ENCODE data around the gene ZNF385C.
"Not testable (repeated sequence)": the region's sequence is repeated elsewhere in the genome, so short reads cannot be mapped to it uniquely, and the experiment has no call there.

The ZNF385C gene

DNA sequence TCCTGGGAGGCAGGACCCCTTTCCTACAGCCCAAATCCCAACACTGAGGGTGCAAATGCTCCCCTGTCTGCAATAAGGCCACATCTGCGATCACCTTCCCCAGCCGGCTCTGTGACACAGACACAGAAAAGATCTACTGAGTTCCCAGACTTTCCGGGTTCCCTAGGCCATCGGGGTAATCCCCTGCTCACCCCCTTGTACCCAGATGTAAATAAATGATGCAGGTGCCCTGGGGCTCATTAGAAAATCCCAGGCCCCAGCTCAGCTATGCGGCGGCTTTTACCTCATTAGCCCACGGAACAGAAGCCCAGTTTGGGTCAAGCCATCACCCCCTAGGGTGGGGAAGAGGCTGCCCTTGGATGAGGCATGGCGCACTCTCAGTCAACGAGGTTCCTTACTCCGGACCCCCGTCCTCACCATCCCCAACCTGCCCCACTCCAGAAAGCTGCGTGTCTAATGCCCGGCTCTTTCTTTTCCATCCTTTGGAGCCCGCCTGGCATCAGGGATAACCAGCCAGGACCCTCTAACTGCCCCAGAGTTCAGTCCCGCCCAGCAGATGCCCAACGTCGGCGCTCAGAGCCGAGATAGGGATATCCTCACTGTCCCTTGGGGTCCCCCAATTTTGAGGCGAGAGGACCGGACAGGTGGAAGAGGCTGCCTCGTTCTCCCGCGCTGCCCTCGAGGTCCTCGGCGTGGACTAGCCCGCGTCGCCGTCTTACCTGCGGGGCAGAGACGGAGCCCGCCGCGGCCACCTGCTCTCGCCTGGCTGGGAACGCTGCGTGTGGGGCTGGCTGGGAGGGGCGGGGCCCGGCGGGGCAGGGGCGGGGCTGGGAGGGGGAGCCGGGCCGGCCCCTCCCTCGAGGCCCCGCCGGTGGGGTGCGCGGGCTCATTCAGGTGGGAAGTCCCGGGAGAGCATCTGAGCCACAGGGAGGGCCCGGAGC lies at the start of gene ZNF385C:
TSS of gene ZNF385C (minus strand) at position 783 of the 941 bp plus-strand sequence. CDS start 35,417 bp downstream, outside the sequence.
- DNase-seq: no peak

GRCh38 chr17:42146911-42147607 lies 48.8 kb upstream of the ZNF385C start:
- DNase-seq: no peak

GRCh38 chr17:42143138-42143537 lies 44.9 kb upstream of the ZNF385C start:
- not testable (repeated sequence) for DNase-seq

GRCh38 chr17:42142371-42142896 lies 44.2 kb upstream of the ZNF385C start:
- DNase-seq: no peak

- no peak for DNase-seq
Measured at GRCh38 chr17:42141382-42141781, 43.1 kb upstream of the ZNF385C start.

DNA sequence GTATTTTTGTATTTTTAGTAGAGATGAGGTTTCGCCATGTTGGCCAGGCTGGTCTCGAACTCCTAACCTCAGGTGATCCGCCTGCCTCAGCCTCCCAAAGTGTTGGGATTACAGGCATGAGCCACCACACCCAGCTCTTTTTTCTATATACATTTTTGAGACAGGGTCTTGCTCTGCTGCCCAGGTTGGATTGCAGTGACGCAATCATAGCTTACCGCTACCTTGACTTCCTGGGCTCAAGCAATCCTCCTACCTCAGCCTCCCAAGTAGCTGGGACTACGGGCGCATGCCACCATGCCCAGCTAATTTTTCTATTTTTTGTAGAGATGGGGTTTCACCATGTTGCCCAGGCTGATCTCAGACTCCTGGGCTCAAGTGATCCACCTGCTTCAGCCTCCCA lies 42.4 kb upstream of the ZNF385C start:
- not testable (repeated sequence) for DNase-seq

GRCh38 chr17:42138749-42139492 lies 40.6 kb upstream of the ZNF385C start:
- no peak for DNase-seq

GRCh38 chr17:42136654-42137051 lies 38.4 kb upstream of the ZNF385C start:
- DNase-seq: no peak

DNA sequence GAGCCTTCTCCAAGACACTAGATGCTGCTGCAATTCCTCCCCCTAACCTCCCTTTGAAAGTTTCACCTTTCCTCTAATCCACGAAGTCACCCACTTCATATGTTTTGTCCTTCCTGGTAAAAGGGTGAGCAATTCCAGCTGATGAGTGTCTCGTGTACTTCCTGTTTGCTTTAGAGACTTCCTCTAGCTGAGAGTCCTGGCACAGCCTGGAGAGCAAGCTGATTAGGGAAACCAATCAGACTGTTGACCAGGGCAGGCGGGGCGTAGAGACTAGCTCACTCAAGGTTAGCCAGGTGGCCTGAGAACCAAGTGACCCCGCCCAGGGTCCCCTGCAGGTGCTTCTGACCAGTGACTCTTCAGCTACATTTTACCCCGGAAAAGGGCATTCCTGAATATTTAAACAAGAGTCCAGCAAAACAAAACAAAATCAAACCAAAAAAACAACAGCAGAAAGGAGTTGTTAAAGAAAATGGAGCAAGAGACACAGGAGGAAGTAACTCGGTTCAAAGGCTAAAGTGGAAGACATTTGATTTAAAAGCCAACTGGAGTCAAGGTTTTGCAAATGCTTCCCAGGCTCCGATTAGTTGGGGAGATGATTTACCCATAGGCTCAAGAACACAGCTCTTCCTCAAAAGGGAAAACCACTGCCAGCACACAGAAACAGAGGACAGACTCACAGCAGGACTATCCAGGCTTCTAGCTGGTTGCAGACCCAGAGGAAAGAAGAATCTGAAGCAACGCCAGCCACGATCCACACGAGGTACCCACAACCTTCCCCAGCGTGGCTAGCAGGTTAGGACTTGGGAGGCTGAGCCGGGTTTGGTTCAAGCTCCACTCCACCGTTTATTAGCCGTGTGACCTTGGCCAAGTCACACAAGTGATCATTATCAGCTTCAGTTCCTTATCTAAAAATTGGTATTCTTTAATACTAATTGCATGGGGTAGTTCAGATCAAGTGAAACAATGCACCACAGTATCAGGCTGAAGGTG lies 37.7 kb upstream of the ZNF385C start:
- DNase-seq: peak; percentile 58

DNA sequence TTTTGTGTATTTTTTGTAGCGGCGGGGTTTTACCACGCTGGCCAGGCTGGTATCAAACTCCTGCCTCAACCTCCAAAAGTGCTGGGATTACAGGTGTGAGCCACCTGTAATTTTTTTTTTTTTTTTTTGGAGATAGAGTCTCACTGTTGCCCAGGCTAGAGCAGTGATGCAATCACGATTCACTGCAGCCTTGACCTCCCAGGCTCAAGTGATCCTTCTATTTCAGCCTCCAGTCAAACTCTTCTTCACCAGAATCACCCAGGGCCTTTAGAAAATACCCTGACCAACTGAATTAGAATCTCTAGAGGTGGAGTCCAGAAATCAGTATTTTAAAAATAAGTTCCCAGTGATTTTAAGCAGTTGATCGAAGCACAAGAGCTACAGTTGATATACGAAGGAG lies 36.9 kb upstream of the ZNF385C start:
- no peak for DNase-seq

DNA sequence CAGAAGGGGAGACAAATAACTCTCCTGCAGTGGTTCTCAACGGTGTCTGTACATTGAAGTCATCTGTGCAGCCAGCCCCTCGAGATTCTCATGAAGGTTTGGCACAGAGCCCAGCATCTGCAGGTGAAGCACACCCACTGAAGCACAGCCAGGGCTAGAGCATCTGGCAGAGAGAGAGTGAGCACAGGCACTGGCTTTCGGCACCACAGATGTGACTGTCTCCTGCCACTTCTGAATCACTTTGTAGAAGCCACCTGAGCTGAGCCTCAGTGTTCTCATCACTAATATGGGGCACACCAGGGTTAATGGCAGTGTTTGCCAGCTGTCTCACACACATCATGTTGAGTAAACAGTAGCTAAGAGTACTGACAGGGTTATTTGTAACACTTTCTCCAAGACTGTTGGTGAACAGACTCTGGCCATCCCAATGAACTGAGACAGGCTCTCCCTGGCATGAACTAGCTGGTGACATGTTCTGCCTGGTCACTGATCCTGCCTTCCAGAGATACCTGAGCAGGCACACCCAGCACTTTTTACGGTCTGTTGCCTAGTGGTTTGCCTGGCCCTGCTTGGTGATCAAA lies 35.3 kb upstream of the ZNF385C start:
- no peak for DNase-seq

DNA sequence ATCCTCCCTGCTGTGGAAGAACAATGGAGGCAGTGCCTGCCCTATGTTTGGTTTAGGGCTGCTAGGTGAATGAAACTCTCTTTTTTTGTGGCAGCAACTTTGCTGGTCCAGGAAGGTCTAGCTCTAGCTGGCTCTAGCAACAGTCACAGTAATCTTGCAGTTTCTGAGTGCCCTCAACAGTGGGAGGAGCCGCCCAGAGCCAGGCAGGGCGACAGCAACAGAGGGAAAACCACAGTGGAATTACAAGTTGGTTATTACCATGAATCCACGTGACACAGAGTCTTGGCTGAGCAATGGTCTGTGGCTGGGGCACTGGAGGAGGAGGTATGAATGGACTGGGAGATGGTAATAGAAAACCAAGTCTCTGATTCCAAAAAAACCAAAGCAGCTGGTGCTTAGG lies 34.7 kb upstream of the ZNF385C start:
- peak; percentile 83 for DNase-seq

DNA sequence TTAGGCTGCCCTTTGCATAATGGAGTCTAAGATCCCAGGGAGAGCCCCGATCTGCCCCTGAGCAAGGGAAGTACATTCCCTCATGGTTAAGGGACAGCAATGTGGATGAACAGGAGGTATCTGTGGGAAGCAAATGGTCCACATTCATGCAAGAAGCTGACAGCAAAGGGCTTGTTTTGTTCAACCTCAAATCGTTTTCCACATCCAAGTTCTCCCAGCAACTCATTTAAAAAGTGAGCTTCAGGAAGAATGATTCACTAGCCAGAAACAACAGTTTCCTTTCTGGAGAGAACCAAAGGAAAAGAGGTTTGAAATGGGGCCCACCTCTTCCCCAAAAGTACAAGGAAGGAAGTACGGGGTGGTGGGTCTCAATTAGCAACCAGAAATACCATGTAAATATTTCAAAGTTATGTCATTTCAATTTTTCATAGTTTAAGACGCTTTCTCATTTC lies 33.7 kb upstream of the ZNF385C start:
- no peak for DNase-seq

GRCh38 chr17:42131232-42131631 lies 33.0 kb upstream of the ZNF385C start:
- no peak for DNase-seq

DNA sequence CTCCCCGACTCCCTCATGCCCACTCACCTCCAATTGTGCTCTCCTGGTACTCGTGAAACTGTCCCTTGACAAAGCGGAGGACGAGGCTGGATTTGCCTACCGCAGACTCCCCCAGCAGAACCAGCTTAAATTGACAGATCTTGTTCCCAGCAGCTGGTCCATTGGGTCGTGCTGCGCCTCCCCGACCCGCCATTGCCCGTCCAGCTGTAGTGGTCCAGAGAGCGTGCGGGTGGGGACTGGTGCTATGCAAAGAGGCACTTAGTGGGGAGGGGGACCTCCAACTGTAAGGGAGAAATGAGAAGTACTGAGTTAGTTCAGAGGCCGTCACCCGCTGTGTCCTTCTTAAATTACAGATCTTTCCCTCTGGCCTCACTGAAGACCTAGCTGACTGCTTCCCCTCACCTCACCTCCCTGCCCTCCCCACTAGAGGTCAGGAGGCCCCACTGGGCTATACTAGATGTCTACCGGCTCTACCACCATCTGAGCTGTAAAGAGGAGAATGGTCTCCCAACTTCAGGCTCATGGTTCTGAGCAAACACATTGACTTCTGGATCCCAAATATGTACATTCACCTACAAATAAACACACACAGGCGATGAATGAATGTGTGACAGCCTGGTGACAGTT lies 32.1 kb upstream of the ZNF385C start:
- DNase-seq: no peak

GRCh38 chr17:42129109-42129837 lies 31.0 kb upstream of the ZNF385C start:
- DNase-seq: no peak

GRCh38 chr17:42127414-42127813 lies 29.1 kb upstream of the ZNF385C start:
- DNase-seq: no peak

GRCh38 chr17:42126836-42127235 lies 28.6 kb upstream of the ZNF385C start:
- DNase-seq: no peak

DNA sequence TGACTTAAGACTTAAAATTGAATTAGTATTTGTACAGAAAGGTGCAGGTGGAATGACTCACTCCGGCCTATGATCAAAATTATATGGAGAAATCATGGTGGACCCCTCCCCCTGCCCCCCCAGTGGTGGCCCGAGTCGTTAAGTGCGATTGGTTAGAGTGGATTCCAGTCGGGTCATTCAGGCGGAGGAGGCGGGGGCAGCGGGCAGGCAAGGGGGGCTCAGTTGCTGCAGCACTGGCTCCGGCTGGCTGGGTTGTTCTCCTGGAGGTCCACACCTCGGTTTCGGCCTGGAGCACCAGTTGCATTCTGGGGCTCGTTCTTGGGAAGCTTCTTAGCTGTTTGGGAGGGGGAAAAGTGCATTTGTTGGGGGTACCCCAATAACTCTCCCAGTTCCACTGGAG lies 27.3 kb upstream of the ZNF385C start:
- DNase-seq: no peak

DNA sequence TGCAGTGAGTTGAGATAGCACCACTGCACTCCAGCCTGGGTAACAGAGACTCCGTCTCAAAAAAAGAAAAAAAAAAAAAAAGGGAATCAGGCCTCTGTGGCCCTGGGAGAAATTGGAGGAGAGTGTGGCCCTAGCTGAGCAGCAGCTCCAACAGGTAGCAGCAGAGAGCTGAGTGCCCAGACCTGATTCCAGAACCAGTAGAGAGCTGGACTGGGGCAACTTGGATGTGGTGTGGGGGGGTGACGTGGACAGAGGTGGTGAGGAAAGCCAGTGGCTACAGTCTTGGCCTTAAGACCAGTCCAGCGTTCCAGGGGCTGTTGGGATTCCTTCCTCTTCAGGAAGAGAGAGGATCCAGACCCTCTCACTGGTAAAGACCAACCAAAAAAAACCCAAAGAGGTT lies 26.0 kb upstream of the ZNF385C start:
- DNase-seq: no peak
